VCaP (cell line): ENCODE results near the gene KRTAP13-2.
A peak's percentile ranks its signal among the peaks of the same experiment; 100 is the strongest.

Experiments
- H3K27ac ChIP-seq: fragments of 450-650 bp; 2 replicates; pipeline ENCODE4 v1.5.1; 2017
- CTCF ChIP-seq: fragments of 450-650 bp; conservative IDR thresholded peaks from 2 replicates; pipeline ENCODE4 v1.5.1; 2017; ENCODE audit warnings: mild to moderate bottlenecking, moderate library complexity

KRTAP13-2 gene

GRCh38 chr21:30337772-30338171 lies 34.3 kb downstream of the KRTAP13-2 start:
- TF ChIP-seq CTCF, result no peak
- peak overlapping the region; percentile 48 for H3K27ac ChIP-seq

GRCh38 chr21:30337276-30337744 lies 34.8 kb downstream of the KRTAP13-2 start, which contains the start of gene KRTAP27-1:
KRTAP27-1 (minus strand) TSS chr21:30337694; CDS start chr21:30337668, 26 bp downstream.
- H3K27ac ChIP-seq, result peak within 1 kb of the TSS; percentile 48
- TF ChIP-seq CTCF, result no peak

- no peak for TF ChIP-seq CTCF
- no peak overlapping the region for H3K27ac ChIP-seq
Observed at GRCh38 chr21:30336596-30336995, 35.5 kb downstream of the KRTAP13-2 start.

GRCh38 chr21:30333736-30334135 lies 38.3 kb downstream of the KRTAP13-2 start:
- no peak overlapping the region for H3K27ac ChIP-seq
- TF ChIP-seq CTCF, result no peak

- H3K27ac ChIP-seq, result no peak overlapping the region
- TF ChIP-seq CTCF, result no peak
Observed at GRCh38 chr21:30332681-30333080, 39.4 kb downstream of the KRTAP13-2 start.

GRCh38 chr21:30329203-30329875 lies 42.7 kb downstream of the KRTAP13-2 start:
- no peak for TF ChIP-seq CTCF
- no peak overlapping the region for H3K27ac ChIP-seq

GRCh38 chr21:30326390-30326789 lies 45.7 kb downstream of the KRTAP13-2 start:
- H3K27ac ChIP-seq, result no peak overlapping the region
- TF ChIP-seq CTCF, result no peak
